Memory B cell (primary cell): ENCODE measurements around the gene POLR2L.

ENCODE experiments used
- ATAC-seq: fragments of 150-1000 bp; cut with Tn5 transposase; 2 replicates; pipeline ENCODE4 v1.10.0; 2021; ENCODE audit warnings: low read depth, mild to moderate bottlenecking, moderate library complexity
- DNase-seq, 2 donors: peaks; one replicate each; pipeline ENCODE4 v3.0.0; 2022; ENCODE audit warnings: low spot score in 2 of 2
- H3K27ac Mint-ChIP-seq: one replicate; pipeline ENCODE4 v1.8.0; 2022; ENCODE audit warnings: mild to moderate bottlenecking, moderate library complexity, mixed read lengths
- H3K27me3 Mint-ChIP-seq: one replicate; pipeline ENCODE4 v1.8.0; 2022; ENCODE audit warnings: mixed read lengths
- H3K36me3 Mint-ChIP-seq: one replicate; pipeline ENCODE4 v1.8.0; 2022; ENCODE audit warnings: mild to moderate bottlenecking, mixed read lengths
- H3K4me1 Mint-ChIP-seq: one replicate; pipeline ENCODE4 v1.8.0; 2022; ENCODE audit warnings: mixed read lengths
- H3K4me3 Mint-ChIP-seq: one replicate; pipeline ENCODE4 v1.8.0; 2022; ENCODE audit warnings: mild to moderate bottlenecking, moderate library complexity, mixed read lengths
- H3K9me3 Mint-ChIP-seq: one replicate; pipeline ENCODE4 v1.8.0; 2022; ENCODE audit warnings: mixed read lengths

Gene POLR2L

GRCh38 chr11:801097-801780 is 41.1 kb downstream of the POLR2L start:
- H3K27ac Mint-ChIP-seq = no peak overlapping the region
- no peak overlapping the region for H3K4me3 Mint-ChIP-seq
- peaks cover 2% of the 10 kb centered on the region for H3K36me3 Mint-ChIP-seq
- no peaks in the 10 kb centered on the region for H3K27me3 Mint-ChIP-seq
- H3K4me1 Mint-ChIP-seq = peaks cover 12% of the 10 kb centered on the region
- no peak for DNase-seq
- H3K9me3 Mint-ChIP-seq = no peaks in the 10 kb centered on the region
- no peak for ATAC-seq

DNA sequence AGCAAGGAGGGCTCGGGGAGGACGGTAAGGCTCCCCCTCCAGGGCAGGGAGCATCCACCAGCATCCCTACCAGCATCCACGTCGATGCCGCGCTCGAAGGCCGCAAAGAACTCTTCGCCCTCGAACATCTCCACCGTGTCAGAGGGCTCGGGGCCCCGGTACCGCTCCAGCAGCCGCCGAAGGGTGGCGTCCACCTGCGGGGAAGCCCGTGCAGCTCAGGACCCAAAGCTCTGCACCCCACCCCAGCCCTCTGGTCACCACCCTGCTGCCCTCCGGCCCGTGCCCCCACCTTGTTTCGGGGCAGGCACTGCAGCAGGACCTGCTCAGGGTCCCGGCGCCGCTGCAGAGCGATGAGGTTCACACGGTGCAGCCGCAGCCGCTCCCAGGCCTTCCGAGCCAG is 41.9 kb downstream of the POLR2L start:
- H3K4me3 Mint-ChIP-seq = no peak overlapping the region
- H3K9me3 Mint-ChIP-seq = no peaks in the 10 kb centered on the region
- no peaks in the 10 kb centered on the region for H3K27me3 Mint-ChIP-seq
- no peak for ATAC-seq
- H3K27ac Mint-ChIP-seq = no peak overlapping the region
- peaks cover 4% of the 10 kb centered on the region for H3K36me3 Mint-ChIP-seq
- peaks cover 13% of the 10 kb centered on the region for H3K4me1 Mint-ChIP-seq
- no peak for DNase-seq

GRCh38 chr11:799641-800316 is 42.5 kb downstream of the POLR2L start:
- H3K27me3 Mint-ChIP-seq = no peaks in the 10 kb centered on the region
- H3K4me3 Mint-ChIP-seq = no peak overlapping the region
- H3K27ac Mint-ChIP-seq = no peak overlapping the region
- ATAC-seq (no peak), DNase-seq (no peak)
- peaks cover 12% of the 10 kb centered on the region for H3K4me1 Mint-ChIP-seq
- no peaks in the 10 kb centered on the region for H3K9me3 Mint-ChIP-seq
- H3K36me3 Mint-ChIP-seq = peaks cover 4% of the 10 kb centered on the region

- H3K27ac Mint-ChIP-seq = peak within 1 kb of the TSS; percentile 89
- DNase-seq (peak; percentile 92 to 97), ATAC-seq (peak; percentile 66)
- H3K36me3 Mint-ChIP-seq = peaks cover 4% of the 10 kb centered on the region
- H3K27me3 Mint-ChIP-seq = no peaks in the 10 kb centered on the region
- no peaks in the 10 kb centered on the region for H3K9me3 Mint-ChIP-seq
- H3K4me3 Mint-ChIP-seq = peak within 1 kb of the TSS; percentile 98
- H3K4me1 Mint-ChIP-seq = peaks cover 7% of the 10 kb centered on the region
Observed at GRCh38 chr11:798093-798713, 44.1 kb downstream of the POLR2L start, which contains the start of gene SLC25A22. Gene SLC25A22, minus strand, starts transcription at chr11:798281. Its CDS starts 3,275 bp downstream, at chr11:795006.

- H3K27me3 Mint-ChIP-seq = no peaks in the 10 kb centered on the region
- peaks cover 7% of the 10 kb centered on the region for H3K4me1 Mint-ChIP-seq
- H3K4me3 Mint-ChIP-seq = peak overlapping the region; percentile 98
- peaks cover 7% of the 10 kb centered on the region for H3K36me3 Mint-ChIP-seq
- no peaks in the 10 kb centered on the region for H3K9me3 Mint-ChIP-seq
- DNase-seq (peak; percentile 75 to 84), ATAC-seq (peak; percentile 59)
- H3K27ac Mint-ChIP-seq = peak overlapping the region; percentile 89
Observed at GRCh38 chr11:797296-798092, 44.8 kb downstream of the POLR2L start.

DNA sequence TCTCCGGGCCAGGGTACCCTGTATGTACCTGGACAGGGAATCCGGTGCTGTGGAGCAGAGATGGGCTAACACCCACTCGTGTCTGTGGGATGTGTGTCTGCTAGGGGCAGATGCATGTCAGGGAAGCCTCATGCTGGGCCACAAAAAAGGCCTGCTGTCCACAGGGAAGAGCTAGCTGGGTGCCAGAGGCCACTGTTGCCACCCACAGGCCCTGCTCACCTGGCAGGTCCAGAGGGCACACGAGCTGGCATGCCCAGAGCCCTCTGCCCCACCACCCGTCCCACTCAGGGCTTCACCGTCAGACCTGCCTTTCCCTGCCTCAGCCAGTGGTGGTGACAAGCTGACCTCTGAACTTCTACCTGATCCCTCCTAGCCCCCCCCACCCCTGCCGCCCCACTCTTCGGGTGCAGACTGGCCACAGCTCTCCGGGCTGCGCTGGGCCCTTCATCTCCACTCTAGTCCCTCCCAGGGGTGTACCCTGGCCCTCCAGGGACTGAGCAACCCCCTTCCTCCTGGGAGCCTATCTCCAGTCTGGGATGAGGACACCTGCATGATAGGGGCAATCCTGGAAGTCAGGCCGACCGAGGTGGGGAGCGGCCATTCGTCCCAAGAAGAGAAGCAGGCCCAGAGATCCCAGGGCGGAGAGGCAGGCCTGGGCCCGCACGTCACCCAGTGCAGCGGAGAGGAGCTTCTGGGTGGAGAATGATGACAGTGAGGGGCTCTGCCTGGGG is 45.6 kb downstream of the POLR2L start:
- Mint-ChIP-seq H3K4me3 (peak overlapping the region; percentile 98), H3K27me3 (no peaks in the 10 kb centered on the region), H3K27ac (peak overlapping the region; percentile 89), H3K36me3 (peaks cover 9% of the 10 kb centered on the region), H3K9me3 (no peaks in the 10 kb centered on the region), H3K4me1 (peaks cover 7% of the 10 kb centered on the region)
- ATAC-seq = no peak
- no peak for DNase-seq

DNA sequence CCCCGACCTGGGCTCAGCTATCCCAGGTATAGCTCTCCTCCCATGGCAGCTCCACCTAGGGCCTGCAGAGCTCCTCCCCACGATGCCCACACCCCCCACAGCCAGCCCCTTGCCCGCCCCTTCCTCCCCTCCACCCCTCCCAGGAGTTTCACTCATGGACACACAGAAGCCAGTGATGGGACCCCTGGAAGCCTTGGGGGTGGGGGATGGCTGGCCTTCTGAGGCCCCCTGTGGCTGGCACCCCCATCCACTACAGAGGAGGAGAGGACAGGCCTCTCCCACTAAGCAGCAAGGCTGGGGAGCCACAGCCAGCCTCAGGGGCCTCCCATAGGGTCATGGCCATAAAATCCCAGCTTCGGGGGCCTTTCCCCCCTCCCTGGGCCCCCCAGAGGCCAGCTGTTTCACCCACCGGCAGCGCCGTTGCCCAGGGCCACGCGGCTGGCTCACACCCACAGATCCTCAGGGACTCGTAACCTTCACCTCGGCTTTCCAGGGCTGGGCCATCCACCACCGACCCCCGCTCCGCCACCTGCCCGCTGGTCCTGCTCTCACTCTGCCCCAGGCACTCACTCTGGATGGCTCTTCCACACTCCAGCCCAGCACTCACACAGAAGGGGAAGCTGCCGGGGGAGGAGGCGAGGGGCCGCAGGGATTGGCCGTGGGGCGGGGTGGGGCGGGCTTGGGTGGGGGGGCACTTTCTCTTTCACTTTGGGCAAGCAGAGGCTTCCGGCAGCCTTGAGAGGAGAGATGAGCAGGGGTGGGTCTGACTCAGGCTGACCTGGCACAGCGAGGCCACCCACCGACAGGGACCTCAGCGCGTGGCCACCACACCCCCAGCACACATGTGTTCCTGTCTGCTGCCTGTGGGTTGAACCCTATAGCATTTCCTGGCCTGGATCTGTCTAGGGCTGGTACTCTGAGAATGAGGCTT is 46.4 kb downstream of the POLR2L start:
- Mint-ChIP-seq H3K9me3 (no peaks in the 10 kb centered on the region), H3K36me3 (peaks cover 10% of the 10 kb centered on the region), H3K4me1 (peaks cover 7% of the 10 kb centered on the region), H3K27ac (peak overlapping the region; percentile 89), H3K27me3 (no peaks in the 10 kb centered on the region), H3K4me3 (peak overlapping the region; percentile 98)
- DNase-seq (peak; percentile 53 to 64), ATAC-seq (peak; percentile 47)

- no peak for ATAC-seq
- Mint-ChIP-seq H3K4me3 (peak overlapping the region; percentile 98), H3K27ac (no peak overlapping the region), H3K9me3 (no peaks in the 10 kb centered on the region), H3K4me1 (peaks cover 7% of the 10 kb centered on the region), H3K36me3 (peaks cover 12% of the 10 kb centered on the region), H3K27me3 (no peaks in the 10 kb centered on the region)
- DNase-seq = no peak
Observed at GRCh38 chr11:794766-795633, 47.3 kb downstream of the POLR2L start.

GRCh38 chr11:794013-794765 is 48.1 kb downstream of the POLR2L start:
- peaks cover 12% of the 10 kb centered on the region for H3K36me3 Mint-ChIP-seq
- H3K4me1 Mint-ChIP-seq = peaks cover 7% of the 10 kb centered on the region
- H3K4me3 Mint-ChIP-seq = peak overlapping the region; percentile 27
- H3K9me3 Mint-ChIP-seq = no peaks in the 10 kb centered on the region
- ATAC-seq = no peak
- H3K27me3 Mint-ChIP-seq = no peaks in the 10 kb centered on the region
- DNase-seq = no peak
- no peak overlapping the region for H3K27ac Mint-ChIP-seq

- Mint-ChIP-seq H3K4me3 (no peak overlapping the region), H3K27me3 (peaks cover 2% of the 10 kb centered on the region), H3K36me3 (peaks cover 12% of the 10 kb centered on the region), H3K9me3 (no peaks in the 10 kb centered on the region), H3K27ac (no peak overlapping the region), H3K4me1 (peaks cover 7% of the 10 kb centered on the region)
- ATAC-seq = no peak
- DNase-seq = no peak
Observed at GRCh38 chr11:793556-793955, 48.8 kb downstream of the POLR2L start.

- Mint-ChIP-seq H3K36me3 (peaks cover 12% of the 10 kb centered on the region), H3K4me3 (no peak overlapping the region), H3K9me3 (no peaks in the 10 kb centered on the region), H3K27ac (no peak overlapping the region), H3K27me3 (peaks cover 2% of the 10 kb centered on the region), H3K4me1 (peaks cover 7% of the 10 kb centered on the region)
- ATAC-seq (no peak), DNase-seq (no peak)
Observed at GRCh38 chr11:792873-793272, 49.5 kb downstream of the POLR2L start.
